ENCODE measurements around the gene MCM5. TPM values are rescaled to one million over a fixed set of nuclear protein-coding genes. Genes with fewer than 3 reads are reported as not detected.
"Not testable (repeated sequence)": the region's sequence is repeated elsewhere in the genome, so short reads cannot be mapped to it uniquely, and the experiment has no call there.

MCM5 gene
- total and polyA plus RNA-seq, 8 donors = 34.9 to 83.4 (median 63.9) TPM

- no peaks in the 10 kb centered on the region for H3K27me3 ChIP-seq
- H3K4me3 ChIP-seq = no peak overlapping the region
- no peak for TF ChIP-seq CTCF (IDR thresholded peaks at IDR 0.05)
- peaks cover 0 to 17% of the 10 kb centered on the region in 2 donors for H3K4me1 ChIP-seq
- intact Hi-C loops (cut with DNase I) = no loop called here
- no peak for DNase-seq
- H3K36me3 ChIP-seq = peaks cover 0 to 67% of the 10 kb centered on the region in 2 donors
- H3K9me3 ChIP-seq = no peaks in the 10 kb centered on the region
- no peak overlapping the region for H3K27ac ChIP-seq
- ATAC-seq = no peak
Observed at GRCh38 chr22:35392357-35392756, 7.6 kb upstream of the MCM5 start.

GRCh38 chr22:35393116-35394010 lies 6.6 kb upstream of the MCM5 start:
- DNase-seq (no peak), ATAC-seq (no peak)
- no peaks in the 10 kb centered on the region for H3K9me3 ChIP-seq
- H3K4me3 ChIP-seq = no peak overlapping the region
- peaks cover 0 to 20% of the 10 kb centered on the region in 2 donors for H3K4me1 ChIP-seq
- H3K27ac ChIP-seq = no peak overlapping the region
- H3K36me3 ChIP-seq = peaks cover 0 to 57% of the 10 kb centered on the region in 2 donors
- H3K27me3 ChIP-seq = no peaks in the 10 kb centered on the region
- intact Hi-C loops (cut with DNase I) = no loop called here
- TF ChIP-seq CTCF (IDR thresholded peaks at IDR 0.05) = no peak

GRCh38 chr22:35394011-35394312 lies 6.0 kb upstream of the MCM5 start:
- intact Hi-C loops (cut with DNase I) = no loop called here
- no peak for TF ChIP-seq CTCF (IDR thresholded peaks at IDR 0.05)
- no peak overlapping the region for H3K4me3 ChIP-seq

GRCh38 chr22:35394810-35395563 lies 5.0 kb upstream of the MCM5 start:
- Histone ChIP-seq H3K4me1 (peaks cover 0 to 22% of the 10 kb centered on the region in 2 donors), H3K9me3 (no peaks in the 10 kb centered on the region), H3K4me3 (no peak overlapping the region), H3K27me3 (no peaks in the 10 kb centered on the region), H3K27ac (no peak overlapping the region), H3K36me3 (peaks cover 0 to 45% of the 10 kb centered on the region in 2 donors)
- ATAC-seq (no peak), DNase-seq (no peak)
- no peak for TF ChIP-seq CTCF (IDR thresholded peaks at IDR 0.05)
- intact Hi-C loops (cut with DNase I) = no loop called here

More at GRCh38 chr22:35394011-35394312, 6.0 kb upstream of the MCM5 start:
- Histone ChIP-seq H3K27me3 (no peaks in the 10 kb centered on the region), H3K4me1 (peaks cover 0 to 17% of the 10 kb centered on the region in 2 donors), H3K36me3 (peaks cover 0 to 51% of the 10 kb centered on the region in 2 donors), H3K27ac (no peak overlapping the region), H3K9me3 (no peaks in the 10 kb centered on the region)
- DNase-seq (no peak), ATAC-seq (no peak)

GRCh38 chr22:35396622-35397021 lies 3.3 kb upstream of the MCM5 start:
- H3K9me3 ChIP-seq; H3K4me3 ChIP-seq; DNase-seq; intact Hi-C loops (cut with DNase I); H3K27me3 ChIP-seq: not testable (repeated sequence)
- peak overlapping the region; percentile 68 to 76 for H3K27ac ChIP-seq
- ATAC-seq = peak; percentile 3
- H3K36me3 ChIP-seq = peaks cover 0 to 32% of the 10 kb centered on the region in 2 donors
- peaks cover 7 to 34% of the 10 kb centered on the region in 2 donors for H3K4me1 ChIP-seq

All from left lung (tissue), 10 donors.